Endothelial cell of umbilical vein (primary cell): ENCODE results near the gene UTS2R.

Source experiments
- CTCF ChIP-seq, 2 donors: IDR thresholded peaks; 1 replicate in 1 of 2; 2 replicates in 1 of 2; pipeline ENCODE4 v1.5.1; 2011; ENCODE audit warnings: low read length in 2 of 2, mild to moderate bottlenecking in 2 of 2, moderate library complexity in 2 of 2, control low read depth in 1 of 2, inconsistent platforms in 1 of 2, low read depth in 1 of 2; ENCODE audit not compliant: insufficient read depth in 1 of 2; ENCODE audit errors: extremely low read depth in 1 of 2
- JUN ChIP-seq: IDR thresholded peaks from 2 replicates; pipeline ENCODE4 v1.6.1; 2011; ENCODE audit warnings: borderline replicate concordance, low read depth; ENCODE audit not compliant: insufficient read length, insufficient read depth

GRCh38 chr17:82327289-82327688 lies 44.3 kb upstream of the UTS2R start:
- TF ChIP-seq CTCF (IDR thresholded peaks at IDR 0.05; ENCODE audit: extremely low read depth in 1 of 2, insufficient read depth in 1 of 2, low read depth in 1 of 2, low read length in 2 of 2), result no peak
- no peak for TF ChIP-seq JUN
